NCI-H526 (cell line): ENCODE results near the gene ARL15.

Experiments
- DNase-seq, 2 experiments: peaks; one replicate each; lab custom pipeline; 2025; lab: John Stamatoyannopoulos, UW

ARL15 gene

DNA sequence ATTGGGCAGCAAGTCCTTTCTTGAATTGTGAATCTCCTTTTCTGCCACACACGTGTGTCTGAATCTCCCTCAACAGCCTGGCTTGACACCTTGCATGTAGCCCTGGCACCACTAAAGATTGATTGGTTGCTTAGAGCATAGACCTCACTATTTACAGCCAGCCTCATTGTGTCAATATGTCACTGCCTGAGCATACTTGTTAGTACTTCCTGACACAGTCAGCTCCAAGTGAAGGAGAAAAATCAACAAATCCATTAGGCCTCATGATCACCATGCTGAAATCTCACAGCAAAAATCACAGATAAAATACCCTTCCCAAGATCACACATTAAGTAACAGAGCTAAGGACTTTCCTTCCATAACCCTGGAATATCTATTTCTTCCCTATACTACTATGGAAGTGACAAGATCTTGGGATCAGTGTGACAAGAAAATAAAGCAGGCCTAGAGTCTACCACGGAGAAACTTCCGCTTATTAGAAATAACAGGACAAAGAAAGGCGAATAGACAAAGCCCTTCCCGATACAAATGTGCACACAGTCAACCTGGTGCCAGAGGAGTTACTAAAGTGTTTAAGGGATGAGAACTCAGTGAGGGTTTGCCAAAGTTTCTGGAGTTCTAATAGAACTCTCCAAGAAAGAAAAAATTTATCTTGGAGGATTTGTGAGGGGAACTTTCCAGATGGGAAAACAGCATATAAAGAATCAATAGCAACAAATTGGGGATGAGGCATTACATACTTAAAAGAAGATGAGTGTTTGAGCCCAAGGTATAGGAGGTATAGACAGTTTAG is 5.6 kb upstream of the ARL15 start:
- no peak for DNase-seq

DNA sequence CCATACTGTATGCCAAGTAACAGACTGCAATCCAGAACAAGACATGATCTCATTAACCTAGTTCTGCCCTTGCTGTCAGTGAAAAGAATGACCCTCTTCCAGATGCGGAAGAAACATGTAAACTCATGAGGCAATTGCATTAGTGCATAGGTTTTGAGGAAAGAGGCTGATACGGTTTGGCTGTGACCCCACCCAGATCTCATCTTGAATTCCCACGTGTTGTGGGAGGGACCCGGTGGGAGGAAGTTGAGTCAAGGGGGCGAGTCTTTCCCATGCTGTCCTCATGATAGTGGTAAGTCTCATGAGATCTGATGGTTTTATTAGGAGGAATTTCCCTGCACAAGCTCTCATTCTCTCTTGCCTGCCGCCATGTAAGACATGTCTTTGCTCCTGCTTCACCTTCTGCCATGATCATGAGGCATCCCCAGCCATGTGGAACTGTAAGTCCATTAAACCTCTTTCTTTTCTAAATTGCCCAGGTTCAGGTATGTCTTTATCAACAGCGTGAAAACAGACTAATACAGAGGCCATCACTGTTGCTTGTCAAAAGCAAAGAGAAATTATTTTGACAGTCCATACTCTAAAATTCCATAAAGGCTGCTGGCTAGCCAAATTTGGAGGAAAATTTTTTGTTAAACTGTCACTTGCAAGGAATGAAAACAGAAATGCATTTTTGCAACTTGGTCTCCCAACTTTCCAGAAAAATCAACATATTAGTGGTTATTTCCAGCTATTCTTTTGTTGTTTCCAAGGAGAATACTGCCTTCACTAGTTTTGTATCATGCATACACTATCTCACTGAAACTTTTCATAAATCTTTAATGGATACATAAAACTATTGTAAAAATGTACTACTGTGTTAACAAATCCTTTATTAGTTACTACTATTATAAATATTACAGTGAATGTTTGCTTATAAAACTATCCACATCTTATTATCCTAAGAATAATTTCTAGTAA is 3.2 kb upstream of the ARL15 start:
- DNase-seq: no peak

DNA sequence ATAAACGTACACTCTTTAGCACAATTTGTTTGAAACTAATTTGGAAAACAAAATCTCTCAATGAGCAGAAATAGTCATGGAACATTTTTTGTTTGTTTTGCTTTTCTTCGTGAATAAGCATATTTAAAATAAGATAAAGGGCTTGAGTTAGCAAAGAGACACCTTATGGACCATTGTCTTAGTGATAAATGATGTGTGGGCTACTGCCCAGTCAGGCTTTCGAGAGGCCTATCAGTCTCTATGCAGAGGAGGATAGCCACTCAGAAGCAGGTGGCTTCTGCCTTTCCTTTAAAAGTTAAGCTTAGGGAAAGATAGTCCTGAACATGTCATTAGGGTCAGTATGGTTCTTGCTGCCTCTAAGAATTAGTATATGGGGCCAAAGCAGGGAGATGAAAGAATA is 2.1 kb upstream of the ARL15 start:
- no peak for DNase-seq

DNA sequence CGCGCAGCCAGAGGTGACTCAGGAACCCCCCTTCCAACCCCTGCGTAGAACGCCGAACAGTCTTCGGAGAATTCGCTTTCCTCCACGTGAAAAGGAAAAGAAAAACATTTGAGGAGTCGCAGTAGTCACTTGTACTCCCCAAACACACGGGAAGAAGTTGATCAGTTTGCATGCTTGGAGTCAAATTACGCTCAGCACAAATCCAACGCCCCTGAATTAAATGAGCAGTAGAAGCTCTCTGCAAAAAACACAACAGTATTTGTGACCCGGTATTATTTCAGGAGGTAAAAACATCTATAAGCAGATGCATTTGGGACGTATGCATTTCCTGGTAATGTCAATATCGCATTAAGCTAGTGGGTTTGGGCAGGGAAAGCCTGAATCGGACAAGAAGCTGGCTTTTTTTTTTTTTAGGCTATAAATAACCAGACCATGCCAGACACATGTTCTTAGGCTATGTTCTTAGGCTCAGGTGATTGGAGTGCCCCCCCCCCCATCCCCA is 854 bp upstream of the ARL15 start:
- peak in 1 of 2 experiments; percentile 42 for DNase-seq

DNA sequence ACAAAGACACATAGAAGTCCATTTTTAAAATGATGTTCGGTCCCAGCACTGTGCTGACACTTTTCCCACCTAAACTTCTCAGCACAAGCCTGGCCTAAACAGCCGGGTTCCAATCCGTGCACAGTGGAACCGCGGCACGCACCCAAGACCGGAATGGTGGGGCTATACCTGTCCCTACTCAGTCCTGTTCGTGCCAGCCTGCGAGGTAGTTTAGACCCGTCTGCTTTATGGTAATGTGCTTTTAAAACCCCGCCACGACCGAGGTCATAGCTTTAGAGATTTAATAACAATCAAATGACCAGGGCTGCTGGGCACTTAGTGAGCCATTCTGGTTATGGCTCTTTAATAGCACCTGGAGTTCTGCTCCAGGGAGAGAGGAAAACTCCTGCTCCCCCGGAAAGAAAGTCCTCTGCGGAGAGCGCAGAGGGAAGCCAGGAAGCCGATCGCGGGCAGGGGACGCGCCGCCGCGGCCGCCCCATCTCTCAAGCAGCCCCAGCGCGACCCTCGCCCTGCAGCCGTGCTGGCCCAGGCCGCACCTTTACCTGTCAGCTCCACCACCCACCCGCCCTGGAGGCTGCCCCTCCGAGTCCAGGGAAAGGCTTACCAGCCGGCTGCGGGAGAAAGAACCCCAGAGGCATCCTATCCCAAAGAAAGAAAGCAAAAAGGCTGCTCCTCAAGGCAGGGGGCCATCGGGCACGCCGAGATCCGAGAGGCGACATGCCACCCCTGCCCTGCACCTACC is 511 bp downstream of the ARL15 start:
- peak; percentile 57 to 66 for DNase-seq

DNA sequence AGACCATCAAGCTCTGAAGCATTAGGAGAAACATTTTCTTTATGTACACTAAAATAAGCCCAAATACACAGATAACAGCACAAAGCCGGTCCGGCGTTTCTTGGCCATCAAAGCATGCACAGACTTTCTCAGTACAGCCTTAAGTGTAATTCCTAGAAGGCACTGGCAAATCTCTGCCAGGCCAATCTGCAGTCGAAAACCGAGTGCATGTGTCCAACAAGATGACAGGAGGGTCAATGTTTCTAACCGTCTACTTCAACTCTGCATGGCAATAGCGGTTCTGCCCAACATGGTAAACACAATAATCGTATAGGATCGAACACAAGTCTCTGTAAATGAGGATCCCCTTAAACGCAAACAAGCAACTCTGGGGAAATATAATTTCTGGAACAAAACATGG is 1.1 kb downstream of the ARL15 start:
- no peak for DNase-seq

DNA sequence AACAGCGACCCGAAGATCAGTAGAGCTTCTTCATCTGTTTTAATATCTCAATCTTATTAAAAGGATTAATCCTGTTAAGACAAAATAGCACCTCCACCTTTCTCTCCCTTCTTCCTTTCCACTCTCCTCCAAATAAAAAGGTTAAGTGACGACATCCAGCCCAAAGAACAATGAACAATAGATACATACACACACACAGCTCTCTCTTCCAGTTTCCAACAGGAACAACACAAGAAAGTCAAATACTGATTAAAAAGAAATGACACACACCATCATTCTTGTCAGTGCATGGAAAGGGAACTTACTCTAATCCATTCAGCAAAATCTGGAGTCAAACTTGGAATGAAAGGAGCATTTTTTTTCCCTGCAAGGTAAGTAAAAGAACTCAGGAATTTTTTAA is 2.8 kb downstream of the ARL15 start:
- DNase-seq: no peak

DNA sequence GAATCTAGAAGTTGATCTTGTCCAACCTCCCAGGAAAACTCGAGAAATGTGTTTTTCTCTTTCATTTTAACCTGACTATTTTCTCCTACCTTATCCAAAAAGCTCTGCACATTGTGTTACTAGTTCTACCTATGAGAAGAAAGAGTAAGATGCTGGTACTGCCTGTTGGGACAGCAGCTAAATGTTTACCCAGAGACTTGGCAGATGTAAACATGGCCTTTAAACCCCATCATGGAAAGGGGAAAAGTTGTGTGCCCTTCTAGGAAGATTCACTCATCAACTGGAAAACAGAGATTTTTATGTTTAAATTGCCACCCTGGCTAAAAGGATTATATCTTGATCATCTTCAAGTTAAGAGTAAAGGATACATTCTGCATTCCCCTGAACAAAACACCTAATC is 3.5 kb downstream of the ARL15 start:
- DNase-seq: no peak

DNA sequence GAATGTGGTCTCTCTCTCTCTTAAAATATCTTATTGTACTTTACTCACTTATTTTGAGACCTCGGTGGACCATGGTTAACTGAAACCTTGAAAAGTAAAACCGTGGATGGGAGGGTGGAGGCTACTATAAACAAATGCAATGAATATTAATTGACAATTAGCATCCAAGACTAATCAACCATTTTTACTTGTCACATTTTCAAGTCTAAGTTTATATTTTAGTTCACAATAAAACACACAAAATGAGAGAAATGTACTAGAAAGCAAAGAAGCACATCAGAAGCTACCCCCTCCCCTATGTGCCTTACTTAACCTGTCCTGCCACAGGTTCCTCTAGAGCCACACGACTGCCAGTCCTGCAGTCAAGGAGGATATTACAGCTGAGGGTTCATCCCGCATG is 4.6 kb downstream of the ARL15 start:
- DNase-seq: no peak

DNA sequence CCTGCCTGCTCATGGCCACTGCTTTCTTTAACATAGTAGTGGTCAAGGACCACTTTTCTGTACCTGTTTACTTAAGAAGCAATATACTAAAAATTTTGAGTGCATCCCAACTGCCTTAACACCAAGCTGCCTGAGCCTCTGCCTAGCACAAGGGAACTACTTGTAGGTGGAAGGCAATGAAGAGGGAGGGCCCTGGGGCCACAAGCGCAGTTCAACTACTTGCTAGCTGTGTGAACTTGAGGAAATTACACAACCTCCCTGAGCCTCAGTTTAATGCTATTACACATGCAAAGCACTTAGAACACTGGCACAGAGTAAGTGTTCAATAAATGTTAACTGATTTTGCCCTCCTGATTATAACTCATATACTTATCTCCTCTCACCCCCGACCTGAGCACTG is 6.3 kb downstream of the ARL15 start:
- DNase-seq: no peak

DNA sequence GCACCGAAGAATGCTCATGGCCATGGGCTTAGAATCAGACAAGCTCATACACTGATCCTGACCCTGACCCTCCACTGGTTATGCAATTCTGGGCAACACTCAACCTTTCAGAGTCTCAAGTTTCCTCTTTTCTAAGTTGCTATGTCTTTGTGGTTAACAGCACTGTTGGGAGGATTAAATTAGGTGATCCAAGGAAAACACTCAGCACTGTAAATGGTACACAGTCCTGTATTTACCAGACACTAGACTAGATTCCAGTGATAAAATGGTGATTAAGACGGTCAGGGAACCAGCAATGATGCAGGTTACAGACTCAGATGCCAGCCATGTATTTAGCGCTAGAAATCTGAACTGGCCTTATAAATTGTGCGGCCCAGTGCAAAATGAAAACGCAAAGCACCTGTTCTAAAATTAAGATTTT is 8.1 kb downstream of the ARL15 start:
- DNase-seq: no peak

DNA sequence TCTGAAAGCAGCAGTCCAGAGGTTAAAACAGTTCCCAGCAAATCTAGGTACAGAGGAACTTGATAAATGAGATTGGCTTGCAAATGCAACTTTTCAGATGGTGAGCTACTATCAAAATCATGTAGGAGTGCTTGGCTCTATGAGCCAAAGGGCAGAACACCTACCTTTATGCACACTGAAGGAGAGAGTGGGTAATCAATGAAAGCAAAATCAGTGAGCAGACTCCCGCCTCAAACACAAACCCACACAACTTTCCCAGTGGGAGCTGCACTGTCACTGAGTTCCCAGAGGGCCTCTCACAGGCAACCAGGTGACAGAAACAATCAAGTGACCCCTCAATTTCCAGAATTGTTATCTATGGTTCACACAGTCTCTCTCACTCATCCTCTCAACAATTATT is 8.5 kb downstream of the ARL15 start:
- DNase-seq: no peak

DNA sequence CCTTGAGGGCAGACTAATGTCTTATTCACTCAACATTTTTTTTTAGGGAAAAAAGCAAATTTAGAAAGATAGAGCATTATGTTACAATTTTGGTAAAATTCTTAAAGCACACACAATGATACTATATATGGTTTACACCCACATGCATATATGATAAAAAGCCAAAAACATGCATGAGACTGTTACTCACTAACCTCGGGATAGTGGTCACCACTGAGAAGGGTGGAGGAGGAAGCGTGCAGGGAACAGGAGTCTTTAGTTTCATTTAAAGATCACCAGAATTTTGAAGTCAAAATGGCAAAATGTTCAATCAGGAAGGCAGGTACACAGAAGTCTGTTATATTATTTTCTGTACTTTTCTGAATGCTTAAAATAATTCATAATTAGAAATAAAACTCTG is 9.2 kb downstream of the ARL15 start:
- no peak for DNase-seq

DNA sequence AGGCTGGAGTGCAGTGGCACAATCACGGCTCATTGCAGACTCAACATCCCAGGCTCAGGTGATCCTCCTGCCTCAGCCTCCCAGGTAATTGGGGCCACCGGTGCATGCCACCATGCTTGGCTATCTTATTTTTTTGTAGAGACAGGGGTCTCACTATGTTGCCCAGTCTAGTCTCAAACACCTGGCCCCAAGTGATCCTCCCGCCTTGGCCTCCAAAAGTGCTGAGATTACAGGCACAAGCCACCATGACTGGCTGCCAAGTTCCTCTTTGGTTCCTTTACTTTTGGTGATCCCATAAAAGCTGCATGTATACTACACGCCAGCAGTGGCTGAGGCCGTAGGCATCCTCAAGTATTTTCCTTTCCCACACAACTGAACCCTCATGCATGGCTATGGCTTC is 11.4 kb downstream of the ARL15 start:
- no peak for DNase-seq

DNA sequence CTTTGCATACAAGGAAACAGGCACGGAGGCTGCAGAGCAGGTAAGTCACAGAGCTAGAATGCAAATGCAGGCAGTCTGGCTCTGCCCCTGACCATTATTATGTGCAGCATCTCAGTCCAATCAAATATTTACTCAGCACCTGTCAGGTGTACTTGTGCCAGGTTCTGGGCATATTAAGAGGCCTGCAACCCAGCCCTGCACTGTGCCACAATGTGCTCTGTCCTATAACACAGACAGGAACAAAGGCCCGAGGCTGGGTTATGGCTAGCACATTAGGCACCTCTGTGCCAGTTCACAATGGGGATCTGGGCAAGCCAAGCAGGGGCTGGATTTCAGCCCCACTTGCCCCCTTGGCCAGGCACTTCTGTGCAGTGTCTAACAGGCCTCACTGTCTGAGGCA is 14.0 kb downstream of the ARL15 start:
- DNase-seq: peak; percentile 75 to 78

DNA sequence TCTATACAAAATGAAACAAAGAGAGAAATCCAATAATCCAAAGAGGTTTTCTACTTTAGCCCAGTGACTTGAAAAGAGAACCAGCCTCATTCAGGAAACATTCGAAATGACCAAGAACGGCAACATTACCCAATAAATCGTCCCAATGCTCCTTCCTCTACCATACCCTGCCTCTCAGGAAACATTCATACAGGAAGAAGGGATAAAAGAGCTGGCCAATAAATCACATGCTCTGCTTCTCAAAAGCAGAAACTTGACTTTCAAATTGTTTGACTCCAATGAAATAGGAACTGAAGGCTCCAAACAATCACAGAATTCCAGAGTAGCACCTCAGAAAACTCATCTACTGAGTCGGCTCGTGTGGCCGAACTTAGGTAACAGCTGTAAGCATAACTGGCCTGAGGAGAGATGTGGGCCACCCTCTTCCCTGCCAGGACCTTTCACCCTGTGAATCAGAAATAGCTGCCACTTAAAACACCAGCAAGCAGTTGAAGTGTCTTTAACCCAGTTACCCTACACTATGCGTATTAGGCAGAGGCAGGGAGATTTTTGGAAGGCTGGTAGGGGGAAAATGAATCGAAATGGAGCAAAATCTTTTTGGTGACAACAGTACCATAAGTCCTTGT is 14.6 kb downstream of the ARL15 start:
- peak in 1 of 2 experiments; percentile 43 for DNase-seq

DNA sequence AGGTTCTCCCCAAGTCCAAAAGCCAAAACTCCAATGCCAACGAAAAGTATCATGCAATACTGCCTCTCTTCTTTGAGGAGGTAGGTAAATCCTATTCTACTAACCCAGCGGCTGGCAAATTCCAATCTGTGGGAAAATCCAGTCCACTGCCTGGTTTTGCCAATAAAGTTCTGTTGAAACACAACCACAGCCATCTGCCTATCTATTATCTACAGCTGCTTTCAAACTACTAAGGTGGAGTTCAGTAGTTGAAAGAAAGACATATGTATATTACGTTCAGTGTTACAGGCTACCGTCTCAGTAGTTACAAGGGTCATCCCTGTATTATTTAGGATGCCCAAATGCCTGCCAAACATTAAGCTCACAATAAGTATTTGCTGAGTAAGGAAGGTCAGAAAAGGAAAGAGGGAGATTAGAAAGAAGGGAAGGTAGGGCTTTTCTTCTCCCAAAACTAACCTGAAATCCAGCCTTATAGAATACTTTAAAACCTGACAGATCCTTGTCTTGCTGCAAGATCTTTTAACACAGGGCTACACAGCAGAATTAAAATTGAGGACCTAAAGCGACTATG is 16.2 kb downstream of the ARL15 start:
- no peak for DNase-seq

DNA sequence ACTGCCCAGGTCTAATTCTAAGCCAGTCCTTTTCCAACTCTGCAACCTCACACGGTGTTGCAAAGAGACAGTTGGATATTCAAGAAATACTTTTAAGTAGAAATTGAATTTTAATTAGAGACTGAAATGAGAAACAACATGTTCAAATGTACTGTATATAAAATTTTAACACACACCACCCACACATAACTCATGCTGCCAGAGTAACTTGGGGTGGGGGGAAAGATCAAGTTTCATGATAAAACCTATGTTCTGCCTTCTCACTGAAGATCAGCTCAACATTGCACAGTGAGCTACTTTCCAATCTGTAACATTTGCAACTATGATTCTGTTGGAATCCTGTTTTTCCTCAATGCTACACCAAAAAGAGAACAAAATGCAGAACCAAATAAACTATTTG is 17.5 kb downstream of the ARL15 start:
- no peak for DNase-seq

DNA sequence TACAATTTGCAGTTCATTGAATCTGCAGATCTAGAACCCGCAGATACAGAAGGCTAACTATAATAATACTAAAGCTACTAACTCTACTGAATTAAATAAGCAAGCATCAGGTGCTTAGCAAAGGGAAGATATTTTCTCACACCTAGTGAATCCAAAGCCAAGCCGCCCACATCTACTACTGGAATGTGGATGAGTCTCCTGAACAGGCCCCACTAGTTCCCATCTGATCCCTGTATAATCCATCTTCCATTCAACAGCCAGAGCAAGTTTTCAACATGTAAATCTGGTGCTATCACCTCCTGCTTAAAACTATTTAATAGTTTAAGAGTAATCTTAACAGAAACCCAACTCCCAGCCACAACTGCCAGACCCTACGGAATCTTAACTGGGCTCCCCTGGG is 18.9 kb downstream of the ARL15 start:
- no peak for DNase-seq

DNA sequence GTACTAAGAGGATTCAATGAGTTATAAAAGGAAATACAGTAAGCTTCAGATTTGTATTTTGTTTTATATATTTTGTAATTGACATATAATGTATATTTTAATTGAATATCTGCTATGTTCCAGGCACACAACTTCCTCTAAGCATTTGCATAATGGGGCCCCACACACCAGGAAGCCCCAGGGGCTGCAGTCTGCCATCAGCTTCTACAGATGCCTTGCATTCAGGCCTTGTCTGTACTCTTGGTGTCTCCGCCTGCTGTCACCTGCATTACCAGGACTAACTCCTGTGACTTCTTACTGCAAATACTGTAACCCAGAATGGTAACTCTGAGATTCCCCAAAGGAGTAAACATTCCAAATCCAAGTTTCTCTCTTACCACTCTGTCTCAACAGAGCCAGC is 20.6 kb downstream of the ARL15 start:
- DNase-seq: no peak

DNA sequence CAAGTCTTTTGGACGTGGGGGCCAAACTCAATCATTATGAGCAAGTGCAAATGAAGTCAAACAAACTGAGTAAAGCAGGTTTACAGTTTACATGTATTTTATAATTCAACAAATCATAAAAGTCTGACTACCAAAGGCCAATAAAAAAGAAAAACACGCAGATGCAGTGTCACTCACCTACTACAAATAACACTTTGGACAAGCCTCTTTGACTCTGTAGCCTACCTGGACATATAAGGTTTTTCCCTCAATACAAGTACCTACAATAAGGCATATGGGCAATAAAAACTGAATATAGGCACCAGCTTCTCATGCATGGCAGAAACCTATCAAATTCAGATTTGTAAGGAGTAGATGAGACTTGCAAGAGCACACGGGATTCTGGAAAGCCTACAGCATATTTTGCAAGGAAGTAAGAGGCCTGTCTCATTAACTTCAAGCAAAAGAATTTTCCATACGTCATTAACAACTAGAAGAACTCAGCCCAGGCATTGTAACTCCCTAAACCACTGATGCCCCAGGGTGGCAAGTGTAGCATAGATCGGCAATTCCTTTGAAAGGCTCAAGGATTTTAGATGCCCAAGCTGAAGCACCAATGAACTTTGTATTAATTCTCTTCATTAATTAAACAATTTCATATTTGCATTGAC is 21.7 kb downstream of the ARL15 start:
- no peak for DNase-seq
